K562 (cell line): Measurements from ENCODE around the gene ENO2. TPM values are rescaled to one million over a fixed set of nuclear protein-coding genes. Genes with fewer than 3 reads are reported as not detected.

Experiments
- ATAC-seq: fragments of 200-7000 bp; cut with Tn5 transposase; 3 replicates; pipeline ENCODE4 v1.9.1; 2020; ENCODE audit warnings: moderate library complexity
- BruUV-seq: library from RNA; stranded (reverse); fragments of 400-500 nt; replicated peaks from 2 replicates; lab custom pipeline; 2021; lab: Mats Ljungman, UMichigan
- CTCF ChIA-PET: fragments of 300-600 bp; formaldehyde crosslinking; extraction: SDS; loops from one replicate; lab custom pipeline; 2021; ENCODE audit warnings: low intra/inter-chr PET ratio; lab: Yijun Ruan, JAX
- POLR2A ChIA-PET: fragments of 300-600, 350-650 bp; sonication (Branson Sonifier 250); formaldehyde crosslinking; extraction: SDS; loops from one replicate; lab custom pipeline; 2021; ENCODE audit warnings: antibody characterized with exemption, inconsistent platforms; lab: Yijun Ruan, JAX
- DNase-seq, 4 experiments: peaks; one replicate each; pipeline versions ENCODE4 v3.0.0 to v3.0.0-alpha.2; 2011 to 2018; ENCODE audit warnings: low spot score in 3 of 4, mixed read lengths in 3 of 4; ENCODE audit errors: extremely low read depth in 1 of 4
- FAIRE-seq: peaks from 2 replicates; lab custom pipeline; 2011; peaks lifted over from hg19 to GRCh38; lab: Jason Lieb, UNC
- H2AFZ ChIP-seq: 2 replicates; pipeline ENCODE4 v1.6.0; 2011; ENCODE audit warnings: low read depth, low read length, control low read depth, inconsistent platforms
- H3K27ac ChIP-seq: fragments of 200-600 bp; 3 replicates; pipeline ENCODE4 v1.8.0; 2011; ENCODE audit warnings: low read depth, mild to moderate bottlenecking, control low read depth, inconsistent platforms, low read length, moderate library complexity, mixed read lengths; ENCODE audit errors: extremely low read depth
- H3K27me3 ChIP-seq, 2 experiments: fragments of 300-600 bp in 1 of 2; 2 replicates in 1 of 2; 3 replicates in 1 of 2; pipeline versions ENCODE4 v1.6.0 to v1.8.0; 2011; ENCODE audit warnings: inconsistent platforms in 2 of 2, low read length in 2 of 2, mild to moderate bottlenecking in 1 of 2, mixed read lengths in 1 of 2, moderate library complexity in 1 of 2; ENCODE audit not compliant: control insufficient read depth in 2 of 2, insufficient read depth in 2 of 2
- H3K36me3 ChIP-seq: fragments of 300-600 bp; 3 replicates; pipeline ENCODE4 v1.8.0; 2011; ENCODE audit warnings: mild to moderate bottlenecking, low read length, inconsistent platforms; ENCODE audit not compliant: control insufficient read depth, insufficient read depth
- H3K4me1 ChIP-seq, 2 experiments: fragments of 200-600 bp in 1 of 2; replicated peaks in 1 of 2; 2 replicates in 1 of 2; 3 replicates in 1 of 2; pipeline versions ENCODE4 v1.5.1 to v1.8.0; 2011; ENCODE audit warnings: inconsistent platforms in 2 of 2, low read length in 2 of 2, mild to moderate bottlenecking in 1 of 2, mixed read lengths in 1 of 2, moderate library complexity in 1 of 2; ENCODE audit not compliant: control insufficient read depth in 2 of 2, insufficient read depth in 2 of 2
- H3K4me2 ChIP-seq: 2 replicates; pipeline ENCODE4 v1.6.1; 2011; ENCODE audit warnings: low read length, control low read depth, inconsistent platforms, mixed read lengths; ENCODE audit not compliant: insufficient read depth
- H3K4me3 ChIP-seq: fragments of 200-600 bp; sonication (generic), shearing (Covaris generic); 2 replicates; pipeline ENCODE4 v1.5.1; 2016; ENCODE audit warnings: control low read depth, inconsistent platforms
- H3K79me2 ChIP-seq: fragments of 200-600 bp; 3 replicates; pipeline ENCODE4 v1.8.0; 2011; ENCODE audit warnings: low read length, inconsistent platforms; ENCODE audit not compliant: control insufficient read depth, insufficient read depth
- H3K9ac ChIP-seq, 2 experiments: 2 replicates each; pipeline versions ENCODE4 v1.6.0 to v1.6.1; 2011; ENCODE audit warnings: low read depth in 2 of 2, low read length in 2 of 2, control low read depth in 1 of 2, inconsistent platforms in 1 of 2, mild to moderate bottlenecking in 1 of 2, mixed read lengths in 1 of 2; ENCODE audit not compliant: insufficient read depth in 1 of 2
- H3K9me1 ChIP-seq: one replicate; pipeline ENCODE4 v1.6.0; 2011; ENCODE audit warnings: inconsistent platforms, mild to moderate bottlenecking, low read length, moderate library complexity; ENCODE audit not compliant: control insufficient read depth, insufficient read depth
- H3K9me3 ChIP-seq: replicated peaks from 2 replicates; pipeline ENCODE4 v1.5.1; 2011; ENCODE audit warnings: low read depth, low read length, inconsistent platforms; ENCODE audit not compliant: control insufficient read depth, insufficient read depth
- H4K20me1 ChIP-seq: replicated peaks from 2 replicates; pipeline ENCODE4 v1.6.1; 2011; ENCODE audit warnings: low read length, inconsistent platforms, mixed read lengths; ENCODE audit not compliant: control insufficient read depth, insufficient read depth
- ATF4 ChIP-seq: fragments of 450-650 bp; formaldehyde crosslinking; IDR thresholded peaks from 2 replicates; pipeline ENCODE4 v1.4.0; 2022; ENCODE audit warnings: mild to moderate bottlenecking, moderate library complexity
- CEBPB ChIP-seq: fragments of 450-650 bp; IDR thresholded peaks from 2 replicates; pipeline ENCODE4 v1.6.1; 2016; ENCODE audit warnings: missing genetic modification characterization, missing compliant biosample characterization
- EGR1 ChIP-seq: fragments of 450-650 bp; conservative IDR thresholded peaks from 2 replicates; pipeline ENCODE4 v1.6.1; 2017; ENCODE audit warnings: mild to moderate bottlenecking
- POLR2G ChIP-seq: fragments of 200-400 bp; formaldehyde crosslinking; IDR thresholded peaks from 2 replicates; pipeline ENCODE4 v1.6.1; 2017; ENCODE audit warnings: low read depth, mild to moderate bottlenecking, antibody characterized with exemption, low read length, moderate library complexity
- RBM22 ChIP-seq: fragments of 200-400 bp; formaldehyde crosslinking; IDR thresholded peaks from 2 replicates; pipeline ENCODE4 v1.6.1; 2018; ENCODE audit warnings: low read length, low read depth; ENCODE audit not compliant: poor library complexity, severe bottlenecking
- SMAD4 ChIP-seq: fragments of 250-450 bp; sonication (Bioruptor Pico); conservative IDR thresholded peaks from 2 replicates; pipeline ENCODE4 v1.8.0; 2021; ENCODE audit warnings: inconsistent platforms, mild to moderate bottlenecking, moderate library complexity
- SUPT5H ChIP-seq: fragments of 450-650 bp; IDR thresholded peaks from 2 replicates; pipeline ENCODE4 v1.6.1; 2016
- ZNF583 ChIP-seq: fragments of 250-450 bp; sonication (Bioruptor Pico); IDR thresholded peaks from 2 replicates; pipeline ENCODE4 v1.4.0; 2020
- WGBS: fragments of 100-300 bp; shearing (Covaris generic); methylation state at CpG from one replicate; pipeline ENCODE4 v1.1.6; 2016; ENCODE audit warnings: low coverage, mixed read lengths; ENCODE audit not compliant: insufficient coverage; ENCODE audit errors: missing lambda C conversion rate; 5-methylcytosine and 5-hydroxymethylcytosine counted together
- in situ Hi-C: fragments of 300-500 bp; cut with MboI; formaldehyde crosslinking; loops from 4 replicates; pipeline ENCODE4 v1.15.0; 2018; ENCODE audit warnings: inconsistent platforms, mixed read lengths
- intact Hi-C: fragments of 100-400 bp; cut with micrococcal nuclease; formaldehyde crosslinking; loops from 2 replicates; pipeline ENCODE4 v1.14.2; 2022
- polyA plus RNA-seq, 8 experiments: library from polyadenylated mRNA; depleted of rRNA in 4 of 8; stranded (reverse) in 5 of 8; unstranded in 3 of 8; fragments of >200 nt; fragmentation: Nextera tagmentation in 2 of 8; fragmentation: Illumina TruSeq in 1 of 8; extraction: Ambion mirVana in 2 of 8; extraction: Trizol in 1 of 8; gene quantifications; 2 replicates each; pipeline versions ENCODE4 v1.2.1 to v1.2.3, GENCODE V29; 2011 to 2014; ENCODE audit warnings: inconsistent platforms in 1 of 8, missing spikeins in 1 of 8
- total RNA-seq, 7 experiments: library from RNA; depleted of rRNA in 6 of 7; stranded (reverse); fragments of >200 nt in 6 of 7; fragmentation: Illumina TruSeq in 2 of 7; extraction: Trizol in 2 of 7; gene quantifications; 2 replicates each; pipeline versions ENCODE4 v1.2.1 to v1.2.3, GENCODE V29; 2011 to 2021; ENCODE audit warnings: low replicate concordance in 1 of 7

The ENO2 gene
- total and polyA plus RNA-seq, 9 of the 15 experiments (the other 6 are each of a cell fraction or from before 2014, with no cell fraction given) = 10.9 to 43.3 (median 21.0) TPM

GRCh38 chr12:6938353-6939190 lies 24.2 kb downstream of the ENO2 start:
- intact Hi-C loops = no loop called here
- Histone ChIP-seq H3K4me1 (peaks cover 7 to 56% of the 10 kb centered on the region in 2 experiments; a peak in 4 of 5 replicates), H3K27ac (peak overlapping the region; percentile 79; the same call in 2 of the 3 replicates), H4K20me1 (no peaks in the 10 kb centered on the region)
- BruUV-seq = no TSS peak
- peak; percentile 87 for TF ChIP-seq POLR2G
- peak; percentile 39; the same call in 1 of the 2 replicates for TF ChIP-seq ATF4
- TF ChIP-seq SMAD4 (CRISPR knock-in tag) = no peak
- peak; percentile 17; the same call in 1 of the 2 replicates for TF ChIP-seq SUPT5H
- TF ChIP-seq CEBPB = no peak
- TF ChIP-seq ZNF583 (CRISPR knock-in tag) = no peak
- TF ChIP-seq RBM22 = peak; percentile 70
- no peak for TF ChIP-seq EGR1
- TF ChIP-seq, all 486 proteins: peak for 4
- Histone ChIP-seq H3K9me1 (no peaks in the 10 kb centered on the region), H3K79me2 (peaks cover 1% of the 10 kb centered on the region; the same call in 2 of the 3 replicates), H3K27me3 (no peaks in the 10 kb centered on the region), H3K4me2 (peak overlapping the region; percentile 82), H3K9ac (peak overlapping the region; percentile 84 to 97), H3K9me3 (no peaks in the 10 kb centered on the region), H3K4me3 (peak overlapping the region; percentile 44; the same call in 1 of the 2 replicates), H2AFZ (peak overlapping the region; percentile 54; the same call in 1 of the 2 replicates), H3K36me3 (peaks cover 69% of the 10 kb centered on the region; the same call in 2 of the 3 replicates)
- WGBS = 82% methylated on average over 31 of the region's 32 CpGs
- POLR2A ChIA-PET = interaction anchor here (0.5 to 2.8 kb wide), 12 partner anchors 9 to 405 kb away, joined by 3 to 18 read pairs (median 4); partner anchors contain the start of genes ATN1 and SPSB2
- in situ Hi-C loops = no loop called here
- CTCF ChIA-PET = no interaction called here
- ATAC-seq (no peak), DNase-seq (no peak), FAIRE-seq (no peak)
